H1 (cell line): ENCODE measurements around the gene VWA5B2. TPM values are rescaled to one million over a fixed set of nuclear protein-coding genes. Genes with fewer than 3 reads are reported as not detected.

Source experiments
- BRCA1 ChIP-seq: IDR thresholded peaks from 2 replicates; pipeline ENCODE4 v1.6.1; 2012; ENCODE audit warnings: low read depth, low read length, improper control_type of control experiment
- CTCF ChIP-seq, 3 experiments: IDR thresholded peaks; 1 replicate in 2 of 3; 2 replicates in 1 of 3; pipeline versions ENCODE4 v1.5.1 to v1.6.1; 2011; ENCODE audit warnings: low read length in 3 of 3, mild to moderate bottlenecking in 3 of 3, inconsistent platforms in 2 of 3, low read depth in 1 of 3, moderate library complexity in 1 of 3; ENCODE audit not compliant: insufficient read depth in 1 of 3; ENCODE audit errors: control extremely low read depth in 1 of 3
- HDAC2 ChIP-seq, 2 experiments: fragments of 300-600 bp in 1 of 2; sonication (generic) in 1 of 2; IDR thresholded peaks; 2 replicates each; pipeline ENCODE4 v1.6.1; 2011 to 2012; ENCODE audit warnings: low read depth in 2 of 2, low read length in 2 of 2, mild to moderate bottlenecking in 2 of 2, moderate library complexity in 2 of 2, borderline replicate concordance in 1 of 2, inconsistent platforms in 1 of 2
- PHF8 ChIP-seq: fragments of 200-600 bp; sonication (generic); conservative IDR thresholded peaks from 2 replicates; pipeline ENCODE4 v1.7.1; 2012; ENCODE audit warnings: low read depth, mild to moderate bottlenecking, inconsistent platforms, low read length, moderate library complexity
- RXRA ChIP-seq: IDR thresholded peaks from 2 replicates; pipeline ENCODE4 v1.6.1; 2011; ENCODE audit warnings: low read depth, mild to moderate bottlenecking, low read length, moderate library complexity; ENCODE audit not compliant: insufficient read depth
- TEAD4 ChIP-seq: IDR thresholded peaks from 2 replicates; pipeline ENCODE4 v1.6.1; 2012; ENCODE audit warnings: low read depth, low read length, inconsistent platforms, mixed read lengths
- polyA plus RNA-seq, 7 experiments: library from polyadenylated mRNA; depleted of rRNA in 3 of 7; stranded (reverse) in 5 of 7; unstranded in 2 of 7; fragments of >200 nt in 5 of 7; fragments of 200-250 nt in 2 of 7; gene quantifications; 1 replicate in 5 of 7; 2 replicates in 1 of 7; 4 replicates in 1 of 7; pipeline versions ENCODE4 v1.2.1 to v1.2.3, GENCODE V29; 2011 to 2013; ENCODE audit warnings: missing spikeins in 2 of 7, mixed read lengths in 2 of 7
- total RNA-seq: library from RNA; stranded (reverse); fragmentation: NEBNext Ultra II Directional; extraction: Animal tissue kit (Norgen Biotek cat#: 25700); gene quantifications from 2 replicates; pipeline ENCODE4 v1.2.1, GENCODE V29; 2021

The VWA5B2 gene
- total and polyA plus RNA-seq, 2 of the 8 experiments (the other 6 are each of a cell fraction or from before 2014, with no cell fraction given) = 0.53 to 0.56 TPM

- TF ChIP-seq PHF8 = no peak
- TF ChIP-seq TEAD4 = no peak
- no peak for TF ChIP-seq HDAC2 (IDR thresholded peaks at IDR 0.05; ENCODE audit: borderline replicate concordance in 1 of 2, low read depth in 2 of 2, low read length in 2 of 2)
- no peak for TF ChIP-seq BRCA1
- no peak for TF ChIP-seq RXRA
- TF ChIP-seq CTCF (IDR thresholded peaks at IDR 0.05; ENCODE audit: control extremely low read depth in 1 of 3, insufficient read depth in 1 of 3, low read depth in 1 of 3, low read length in 3 of 3) = no peak
Measured at GRCh38 chr3:184240384-184241140, 11.2 kb downstream of the VWA5B2 start (continued).
